GM23338 (cell line): ENCODE measurements around the gene TOX4. TPM values are rescaled to one million over a fixed set of nuclear protein-coding genes. Genes with fewer than 3 reads are reported as not detected.
A peak's percentile ranks its signal among the peaks of the same experiment; 100 is the strongest.

Experiments used
- ATAC-seq: fragments of 200-7000 bp; cut with Tn5 transposase; 3 replicates; pipeline ENCODE4 v1.9.1; 2020
- DNase-seq: peaks from one replicate; pipeline ENCODE4 v3.0.0-alpha.2; 2015; ENCODE audit warnings: low spot score
- H2AFZ ChIP-seq: fragments of 200-600 bp; sonication (generic); 2 replicates; pipeline ENCODE4 v1.8.0; 2016; ENCODE audit warnings: antibody characterized with exemption, mild to moderate bottlenecking, moderate library complexity
- H3F3A ChIP-seq: fragments of 200-600 bp; sonication (generic); replicated peaks from 2 replicates; pipeline ENCODE4 v1.8.0; 2017; ENCODE audit warnings: antibody characterized with exemption, mixed run types, low read depth
- H3K27ac ChIP-seq: fragments of 200-600 bp; sonication (generic); 2 replicates; pipeline ENCODE4 v1.6.1; 2016; ENCODE audit warnings: low read depth
- H3K27me3 ChIP-seq: fragments of 200-600 bp; sonication (generic); 2 replicates; pipeline ENCODE4 v1.8.0; 2016; ENCODE audit warnings: mild to moderate bottlenecking, mixed run types, moderate library complexity; ENCODE audit not compliant: insufficient read depth
- H3K36me3 ChIP-seq: fragments of 200-600 bp; sonication (generic); 2 replicates; pipeline ENCODE4 v1.8.0; 2016; ENCODE audit warnings: mild to moderate bottlenecking; ENCODE audit not compliant: insufficient read depth
- H3K4me1 ChIP-seq: fragments of 200-600 bp; sonication (generic); 2 replicates; pipeline ENCODE4 v1.8.0; 2016; ENCODE audit warnings: mild to moderate bottlenecking, moderate library complexity; ENCODE audit not compliant: insufficient read depth
- H3K4me2 ChIP-seq: fragments of 200-600 bp; sonication (generic); 2 replicates; pipeline ENCODE4 v1.7.1; 2017; ENCODE audit warnings: mixed run types
- H3K4me3 ChIP-seq: fragments of 200-600 bp; sonication (generic); 2 replicates; pipeline ENCODE4 v1.6.1; 2016; ENCODE audit warnings: mixed run types
- H3K79me2 ChIP-seq: fragments of 200-600 bp; sonication (generic); replicated peaks from 2 replicates; pipeline ENCODE4 v1.8.0; 2017; ENCODE audit warnings: mild to moderate bottlenecking; ENCODE audit not compliant: insufficient read depth
- H3K9me2 ChIP-seq: fragments of 200-600 bp; sonication (generic); 2 replicates; pipeline ENCODE4 v1.8.0; 2017; ENCODE audit not compliant: insufficient read depth
- H4K20me1 ChIP-seq: fragments of 200-600 bp; sonication (generic); replicated peaks from 2 replicates; pipeline ENCODE4 v1.8.0; 2017; ENCODE audit warnings: mild to moderate bottlenecking; ENCODE audit not compliant: insufficient read depth
- H3K27ac Mint-ChIP-seq: 2 replicates; pipeline ENCODE4 v1.8.0; 2020; ENCODE audit warnings: inconsistent platforms, mild to moderate bottlenecking, moderate library complexity, mixed read lengths
- H3K27me3 Mint-ChIP-seq: 3 replicates; pipeline ENCODE4 v1.8.0; 2022; ENCODE audit warnings: low read depth, mild to moderate bottlenecking, moderate library complexity, mixed read lengths, inconsistent platforms; ENCODE audit not compliant: insufficient read depth, poor library complexity
- H3K36me3 Mint-ChIP-seq: 3 replicates; pipeline ENCODE4 v1.8.0; 2021; ENCODE audit warnings: low read depth, mild to moderate bottlenecking, inconsistent platforms, moderate library complexity, mixed read lengths
- H3K4me1 Mint-ChIP-seq: 3 replicates; pipeline ENCODE4 v1.8.0; 2020; ENCODE audit warnings: mild to moderate bottlenecking, inconsistent platforms, mixed read lengths
- H3K4me3 Mint-ChIP-seq: 3 replicates; pipeline ENCODE4 v1.8.0; 2021; ENCODE audit warnings: moderate library complexity, mild to moderate bottlenecking, inconsistent platforms, mixed read lengths
- H3K9me3 Mint-ChIP-seq: 3 replicates; pipeline ENCODE4 v1.8.0; 2020; ENCODE audit warnings: moderate library complexity, mild to moderate bottlenecking, inconsistent platforms, mixed read lengths
- CREB1 ChIP-seq: fragments of 250-450 bp; sonication (Bioruptor Pico); IDR thresholded peaks from 2 replicates; pipeline ENCODE4 v1.5.0; 2020; ENCODE audit warnings: low read depth, mild to moderate bottlenecking, moderate library complexity
- ETS1 ChIP-seq: IDR thresholded peaks from 2 replicates; pipeline ENCODE4 v1.6.1; 2016; ENCODE audit warnings: antibody characterized with exemption
- EZH2 ChIP-seq: fragments of 200-600 bp; sonication (generic); IDR thresholded peaks from one replicate; pipeline ENCODE4 v1.8.0; 2017; ENCODE audit warnings: antibody characterized with exemption, mild to moderate bottlenecking, low read depth; ENCODE audit not compliant: unreplicated experiment
- EZH2phosphoT487 ChIP-seq: fragments of 200-600 bp; sonication (generic); IDR thresholded peaks from one replicate; pipeline ENCODE4 v1.8.1; 2018; ENCODE audit warnings: antibody characterized with exemption; ENCODE audit not compliant: unreplicated experiment
- JUNB ChIP-seq: IDR thresholded peaks from one replicate; pipeline ENCODE4 v1.6.1; 2016; ENCODE audit warnings: antibody characterized with exemption; ENCODE audit not compliant: unreplicated experiment
- NANOG ChIP-seq: IDR thresholded peaks from 2 replicates; pipeline ENCODE4 v1.6.1; 2016; ENCODE audit warnings: antibody characterized with exemption, borderline replicate concordance
- POLR2AphosphoS5 ChIP-seq: IDR thresholded peaks from 2 replicates; pipeline ENCODE4 v1.6.1; 2016; ENCODE audit warnings: antibody characterized with exemption, low read depth
- STAT1 ChIP-seq: IDR thresholded peaks from one replicate; pipeline ENCODE4 v1.6.1; 2016; ENCODE audit warnings: antibody characterized with exemption; ENCODE audit not compliant: unreplicated experiment
- ZNF114 ChIP-seq: fragments of 250-450 bp; sonication (Bioruptor Pico); IDR thresholded peaks from 2 replicates; pipeline ENCODE4 v1.5.0; 2020; ENCODE audit warnings: mild to moderate bottlenecking, moderate library complexity
- polyA plus RNA-seq: library from polyadenylated mRNA; unstranded; fragments of >200 nt; fragmentation: Nextera tagmentation; extraction: Ambion mirVana; gene quantifications from 2 replicates; pipeline ENCODE4 v1.2.1, GENCODE V29; 2016
- total RNA-seq: library from RNA; depleted of rRNA; stranded (reverse); fragments of >200 nt; shearing (Covaris generic); gene quantifications from 2 replicates; pipeline ENCODE4 v1.2.3, GENCODE V29; 2014
- TF ChIP-seq, protein P1 (sequence below), 2 experiments: fragments of 200-600 bp in 1 of 2; sonication (generic) in 1 of 2; conservative IDR thresholded peaks; 2 replicates each; pipeline versions ENCODE4 v1.5.1 to v1.6.1; 2016 to 2017; ENCODE audit warnings: antibody characterized with exemption in 2 of 2, low read depth in 2 of 2, mild to moderate bottlenecking in 2 of 2, moderate library complexity in 1 of 2
- TF ChIP-seq, protein P2 (sequence below): fragments of 250-450 bp; sonication (Bioruptor Pico); IDR thresholded peaks from 2 replicates; pipeline ENCODE4 v1.5.0; 2020; ENCODE audit warnings: mild to moderate bottlenecking, moderate library complexity

TOX4 gene
- total and polyA plus RNA-seq, 2 experiments from 2014 or later = 45.6 to 72.8 TPM

- TF ChIP-seq JUNB (no peak), NANOG (no peak), CREB1 (no peak)
- TF ChIP-seq, protein P1, sequence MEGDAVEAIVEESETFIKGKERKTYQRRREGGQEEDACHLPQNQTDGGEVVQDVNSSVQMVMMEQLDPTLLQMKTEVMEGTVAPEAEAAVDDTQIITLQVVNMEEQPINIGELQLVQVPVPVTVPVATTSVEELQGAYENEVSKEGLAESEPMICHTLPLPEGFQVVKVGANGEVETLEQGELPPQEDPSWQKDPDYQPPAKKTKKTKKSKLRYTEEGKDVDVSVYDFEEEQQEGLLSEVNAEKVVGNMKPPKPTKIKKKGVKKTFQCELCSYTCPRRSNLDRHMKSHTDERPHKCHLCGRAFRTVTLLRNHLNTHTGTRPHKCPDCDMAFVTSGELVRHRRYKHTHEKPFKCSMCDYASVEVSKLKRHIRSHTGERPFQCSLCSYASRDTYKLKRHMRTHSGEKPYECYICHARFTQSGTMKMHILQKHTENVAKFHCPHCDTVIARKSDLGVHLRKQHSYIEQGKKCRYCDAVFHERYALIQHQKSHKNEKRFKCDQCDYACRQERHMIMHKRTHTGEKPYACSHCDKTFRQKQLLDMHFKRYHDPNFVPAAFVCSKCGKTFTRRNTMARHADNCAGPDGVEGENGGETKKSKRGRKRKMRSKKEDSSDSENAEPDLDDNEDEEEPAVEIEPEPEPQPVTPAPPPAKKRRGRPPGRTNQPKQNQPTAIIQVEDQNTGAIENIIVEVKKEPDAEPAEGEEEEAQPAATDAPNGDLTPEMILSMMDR (conservative IDR thresholded peaks at IDR 0.05; ENCODE audit: low read depth in 2 of 2) = no peak
These were observed 56.3 kb downstream of the TOX4 start (continued) for GRCh38 chr14:21533294-21533693.

GRCh38 chr14:21534576-21534975 is 57.6 kb downstream of the TOX4 start:
- H3K4me3 Mint-ChIP-seq = peak overlapping the region; percentile 99
- H3K27me3 ChIP-seq = no peaks in the 10 kb centered on the region
- peaks cover 21% of the 10 kb centered on the region for H3K27me3 Mint-ChIP-seq
- ATAC-seq (peak; percentile 79), DNase-seq (peak; percentile 88)
- peaks cover 89% of the 10 kb centered on the region for H3K79me2 ChIP-seq
- peak overlapping the region; percentile 84 for H3K4me3 ChIP-seq
- peaks cover 43% of the 10 kb centered on the region for H3K36me3 Mint-ChIP-seq
- H3K4me2 ChIP-seq = peak overlapping the region; percentile 86
- no peaks in the 10 kb centered on the region for H4K20me1 ChIP-seq
- H3K4me1 ChIP-seq = peaks cover 58% of the 10 kb centered on the region
- H3K36me3 ChIP-seq = no peaks in the 10 kb centered on the region
- peaks cover 12% of the 10 kb centered on the region; the same call in 1 of the 2 replicates for H3F3A ChIP-seq
- H3K27ac ChIP-seq = peak overlapping the region; percentile 95
- no peak overlapping the region for H2AFZ ChIP-seq
- peaks cover 51% of the 10 kb centered on the region for H3K4me1 Mint-ChIP-seq
- H3K9me3 Mint-ChIP-seq = no peaks in the 10 kb centered on the region; the same call in 1 of the 3 replicates
- H3K27ac Mint-ChIP-seq = peak overlapping the region; percentile 99
- no peaks in the 10 kb centered on the region for H3K9me2 ChIP-seq
- TF ChIP-seq ZNF114 (CRISPR knock-in tag) (no peak), ETS1 (peak; percentile 87), EZH2 (no peak), JUNB (no peak), POLR2AphosphoS5 (peak; percentile 68), CREB1 (0 out of 2 replicates have a peak, but pooled peaks have one; percentile 14), STAT1 (no peak), NANOG (no peak; the same call in 1 of the 2 replicates), EZH2phosphoT487 (no peak)
- TF ChIP-seq, protein P2, sequence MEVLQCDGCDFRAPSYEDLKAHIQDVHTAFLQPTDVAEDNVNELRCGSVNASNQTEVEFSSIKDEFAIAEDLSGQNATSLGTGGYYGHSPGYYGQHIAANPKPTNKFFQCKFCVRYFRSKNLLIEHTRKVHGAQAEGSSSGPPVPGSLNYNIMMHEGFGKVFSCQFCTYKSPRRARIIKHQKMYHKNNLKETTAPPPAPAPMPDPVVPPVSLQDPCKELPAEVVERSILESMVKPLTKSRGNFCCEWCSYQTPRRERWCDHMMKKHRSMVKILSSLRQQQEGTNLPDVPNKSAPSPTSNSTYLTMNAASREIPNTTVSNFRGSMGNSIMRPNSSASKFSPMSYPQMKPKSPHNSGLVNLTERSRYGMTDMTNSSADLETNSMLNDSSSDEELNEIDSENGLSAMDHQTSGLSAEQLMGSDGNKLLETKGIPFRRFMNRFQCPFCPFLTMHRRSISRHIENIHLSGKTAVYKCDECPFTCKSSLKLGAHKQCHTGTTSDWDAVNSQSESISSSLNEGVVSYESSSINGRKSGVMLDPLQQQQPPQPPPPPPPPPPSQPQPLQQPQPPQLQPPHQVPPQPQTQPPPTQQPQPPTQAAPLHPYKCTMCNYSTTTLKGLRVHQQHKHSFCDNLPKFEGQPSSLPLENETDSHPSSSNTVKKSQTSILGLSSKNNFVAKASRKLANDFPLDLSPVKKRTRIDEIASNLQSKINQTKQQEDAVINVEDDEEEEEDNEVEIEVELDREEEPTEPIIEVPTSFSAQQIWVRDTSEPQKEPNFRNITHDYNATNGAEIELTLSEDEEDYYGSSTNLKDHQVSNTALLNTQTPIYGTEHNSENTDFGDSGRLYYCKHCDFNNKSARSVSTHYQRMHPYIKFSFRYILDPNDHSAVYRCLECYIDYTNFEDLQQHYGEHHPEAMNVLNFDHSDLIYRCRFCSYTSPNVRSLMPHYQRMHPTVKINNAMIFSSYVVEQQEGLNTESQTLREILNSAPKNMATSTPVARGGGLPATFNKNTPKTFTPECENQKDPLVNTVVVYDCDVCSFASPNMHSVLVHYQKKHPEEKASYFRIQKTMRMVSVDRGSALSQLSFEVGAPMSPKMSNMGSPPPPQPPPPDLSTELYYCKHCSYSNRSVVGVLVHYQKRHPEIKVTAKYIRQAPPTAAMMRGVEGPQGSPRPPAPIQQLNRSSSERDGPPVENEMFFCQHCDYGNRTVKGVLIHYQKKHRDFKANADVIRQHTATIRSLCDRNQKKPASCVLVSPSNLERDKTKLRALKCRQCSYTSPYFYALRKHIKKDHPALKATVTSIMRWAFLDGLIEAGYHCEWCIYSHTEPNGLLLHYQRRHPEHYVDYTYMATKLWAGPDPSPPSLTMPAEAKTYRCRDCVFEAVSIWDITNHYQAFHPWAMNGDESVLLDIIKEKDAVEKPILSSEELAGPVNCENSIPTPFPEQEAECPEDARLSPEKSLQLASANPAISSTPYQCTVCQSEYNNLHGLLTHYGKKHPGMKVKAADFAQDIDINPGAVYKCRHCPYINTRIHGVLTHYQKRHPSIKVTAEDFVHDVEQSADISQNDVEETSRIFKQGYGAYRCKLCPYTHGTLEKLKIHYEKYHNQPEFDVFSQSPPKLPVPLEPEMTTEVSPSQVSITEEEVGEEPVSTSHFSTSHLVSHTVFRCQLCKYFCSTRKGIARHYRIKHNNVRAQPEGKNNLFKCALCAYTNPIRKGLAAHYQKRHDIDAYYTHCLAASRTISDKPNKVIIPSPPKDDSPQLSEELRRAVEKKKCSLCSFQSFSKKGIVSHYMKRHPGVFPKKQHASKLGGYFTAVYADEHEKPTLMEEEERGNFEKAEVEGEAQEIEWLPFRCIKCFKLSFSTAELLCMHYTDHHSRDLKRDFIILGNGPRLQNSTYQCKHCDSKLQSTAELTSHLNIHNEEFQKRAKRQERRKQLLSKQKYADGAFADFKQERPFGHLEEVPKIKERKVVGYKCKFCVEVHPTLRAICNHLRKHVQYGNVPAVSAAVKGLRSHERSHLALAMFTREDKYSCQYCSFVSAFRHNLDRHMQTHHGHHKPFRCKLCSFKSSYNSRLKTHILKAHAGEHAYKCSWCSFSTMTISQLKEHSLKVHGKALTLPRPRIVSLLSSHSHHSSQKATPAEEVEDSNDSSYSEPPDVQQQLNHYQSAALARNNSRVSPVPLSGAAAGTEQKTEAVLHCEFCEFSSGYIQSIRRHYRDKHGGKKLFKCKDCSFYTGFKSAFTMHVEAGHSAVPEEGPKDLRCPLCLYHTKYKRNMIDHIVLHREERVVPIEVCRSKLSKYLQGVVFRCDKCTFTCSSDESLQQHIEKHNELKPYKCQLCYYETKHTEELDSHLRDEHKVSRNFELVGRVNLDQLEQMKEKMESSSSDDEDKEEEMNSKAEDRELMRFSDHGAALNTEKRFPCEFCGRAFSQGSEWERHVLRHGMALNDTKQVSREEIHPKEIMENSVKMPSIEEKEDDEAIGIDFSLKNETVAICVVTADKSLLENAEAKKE (CRISPR knock-in tag) = peak; percentile 90
- TF ChIP-seq, protein P1 (conservative IDR thresholded peaks at IDR 0.05; ENCODE audit: low read depth in 2 of 2) = no peak
